Aorta (tissue), 5 donors: Measurements from ENCODE around the gene TSC22D4. TPM values are rescaled to one million over a fixed set of nuclear protein-coding genes. Genes with fewer than 3 reads are reported as not detected.
A peak's percentile ranks its signal among the peaks of the same experiment; 100 is the strongest.

Source experiments
- ATAC-seq: fragments of 200-7000 bp; cut with Tn5 transposase; one replicate; pipeline ENCODE4 v1.9.1; 2022; ENCODE audit warnings: moderate library complexity; ENCODE audit not compliant: low FRiP score
- DNase-seq, 2 donors: peaks; one replicate each; pipeline ENCODE4 v3.0.0-alpha.2; 2020
- H3K27ac ChIP-seq, 2 donors: one replicate each; pipeline ENCODE4 v1.5.1; 2013; ENCODE audit warnings: low read length in 2 of 2, mild to moderate bottlenecking in 2 of 2, moderate library complexity in 2 of 2, control low read depth in 1 of 2, inconsistent platforms in 1 of 2, low read depth in 1 of 2
- H3K27me3 ChIP-seq, 2 donors: one replicate each; pipeline ENCODE4 v1.6.1; 2013; ENCODE audit warnings: control low read depth in 1 of 2, low read length in 1 of 2, mild to moderate bottlenecking in 1 of 2, moderate library complexity in 1 of 2; ENCODE audit not compliant: insufficient read depth in 2 of 2, control insufficient read depth in 1 of 2
- H3K36me3 ChIP-seq, 2 donors: one replicate each; pipeline ENCODE4 v1.6.1; 2013; ENCODE audit warnings: control low read depth in 1 of 2, low read length in 1 of 2, mild to moderate bottlenecking in 1 of 2; ENCODE audit not compliant: insufficient read depth in 2 of 2, control insufficient read depth in 1 of 2
- H3K4me1 ChIP-seq, 2 donors: one replicate each; pipeline ENCODE4 v1.6.1; 2013; ENCODE audit warnings: low read length in 2 of 2, control low read depth in 1 of 2, mild to moderate bottlenecking in 1 of 2, moderate library complexity in 1 of 2; ENCODE audit not compliant: insufficient read depth in 2 of 2, control insufficient read depth in 1 of 2
- H3K4me3 ChIP-seq, 2 donors: one replicate each; pipeline ENCODE4 v1.5.1; 2013; ENCODE audit warnings: low read length in 2 of 2, control low read depth in 1 of 2, mild to moderate bottlenecking in 1 of 2
- H3K9me3 ChIP-seq: one replicate; pipeline ENCODE4 v1.6.1; 2013; ENCODE audit warnings: mild to moderate bottlenecking, low read length; ENCODE audit not compliant: control insufficient read depth
- WGBS, 2 donors: extraction: QIAGEN DNeasy Blood & Tissue Kit; methylation state at CpG; one replicate each; pipeline ENCODE4 v1.1.7; 2013; 5-methylcytosine and 5-hydroxymethylcytosine counted together
- intact Hi-C, 2 donors: fragments of 100-400 bp; cut with DNase I; formaldehyde crosslinking; loops; one replicate each; pipeline versions ENCODE4 v1.14.2 to v1.15.0; 2022
- polyA plus RNA-seq, 2 donors: library from polyadenylated mRNA; stranded (reverse); fragments of 200-250 nt; gene quantifications; one replicate each; pipeline ENCODE4 v1.2.3, GENCODE V29; 2013
- total RNA-seq, 2 donors: library from RNA; stranded (reverse); fragmentation: NEBNext Ultra II Directional; extraction: Animal tissue kit (Norgen Biotek cat#: 25700); gene quantifications; one replicate each; pipeline ENCODE4 v1.2.1, GENCODE V29; 2021
- donor health status: healthy with polysubstance abuse.
- donor health status: Bipolar disorder and iron deficiency.
- donor health status: DM: no; HTN: no; CAD: no.
- donor health status: DM: no; HTN: no; CAD: no.
- donor health status: DM: yes; HTN: yes; CAD: no.

TSC22D4 gene
- total and polyA plus RNA-seq, 4 donors, result 18.8 to 46.5 (median 33.3) TPM

- Histone ChIP-seq H3K36me3 (no peaks in the 10 kb centered on the region), H3K4me1 (no peaks in the 10 kb centered on the region)
Measured at GRCh38 chr7:100471021-100471420, 8.0 kb downstream of the TSC22D4 start.

GRCh38 chr7:100469227-100470044 lies 9.6 kb downstream of the TSC22D4 start:
- H3K27me3 ChIP-seq, result no peaks in the 10 kb centered on the region
- peak; percentile 91 for ATAC-seq
- no peaks in the 10 kb centered on the region for H3K4me1 ChIP-seq
- no peaks in the 10 kb centered on the region for H3K9me3 ChIP-seq
- H3K4me3 ChIP-seq, result no peak overlapping the region
- 30 to 37% methylated on average over 12 to 13 of the region's 13 CpGs for WGBS, 2 donors
- DNase-seq, result peak; percentile 91 to 97
- H3K36me3 ChIP-seq, result no peaks in the 10 kb centered on the region
- no peak overlapping the region for H3K27ac ChIP-seq
- intact Hi-C loops, result loop anchor here (1.0 to 10.0 kb wide), 5 partner anchors 14 to 385 kb away; partner anchors contain the start of genes GIGYF1 (in 2 of the 2), EPO (in 1 of the 2), NYAP1 (in 1 of the 2) and SLC12A9 (in 1 of the 2)

More at GRCh38 chr7:100471021-100471420, 8.0 kb downstream of the TSC22D4 start:
- H3K9me3 ChIP-seq, result no peaks in the 10 kb centered on the region
- no peak overlapping the region for H3K27ac ChIP-seq
- intact Hi-C loops, result loop anchor here in 1 of 2 donors (10.0 kb wide), 1 partner anchor 384 kb away; the partner anchor contains the start of gene SLC12A9
- no peak overlapping the region for H3K4me3 ChIP-seq
- no peaks in the 10 kb centered on the region for H3K27me3 ChIP-seq
- ATAC-seq (no peak), DNase-seq (no peak)
- WGBS, 2 donors, result 56 to 59% methylated on average over 4 of the region's 4 CpGs

- DNase-seq (no peak), ATAC-seq (no peak)
- no peak overlapping the region for H3K27ac ChIP-seq
- 46 to 51% methylated on average over 21 to 22 of the region's 22 CpGs for WGBS, 2 donors
- no peaks in the 10 kb centered on the region for H3K27me3 ChIP-seq
- no peaks in the 10 kb centered on the region for H3K9me3 ChIP-seq
- intact Hi-C loops, result loop anchor here (2.0 to 10.0 kb wide), 3 partner anchors 91 to 257 kb away; partner anchors contain the start of genes GIGYF1 (in 2 of the 2) and EPO (in 1 of the 2)
- no peak overlapping the region for H3K4me3 ChIP-seq
- H3K4me1 ChIP-seq, result no peaks in the 10 kb centered on the region
- no peaks in the 10 kb centered on the region for H3K36me3 ChIP-seq
Measured at GRCh38 chr7:100467638-100468373, 11.2 kb downstream of the TSC22D4 start.

GRCh38 chr7:100466653-100467605 lies 12.1 kb downstream of the TSC22D4 start:
- peak; percentile 1 for ATAC-seq
- Histone ChIP-seq H3K27ac (no peak overlapping the region), H3K9me3 (no peaks in the 10 kb centered on the region), H3K36me3 (no peaks in the 10 kb centered on the region), H3K4me3 (no peak overlapping the region), H3K4me1 (no peaks in the 10 kb centered on the region), H3K27me3 (no peaks in the 10 kb centered on the region)
- 69% methylated on average over 27 to 32 of the region's 32 CpGs for WGBS, 2 donors
- intact Hi-C loops, result loop anchor here (2.0 to 10.0 kb wide), 3 partner anchors 92 to 258 kb away; partner anchors contain the start of genes GIGYF1 (in 2 of the 2) and EPO (in 1 of the 2)
- DNase-seq, result peak in 1 of 2 donors; percentile 73

GRCh38 chr7:100465702-100466311 lies 13.2 kb downstream of the TSC22D4 start:
- Histone ChIP-seq H3K4me3 (no peak overlapping the region), H3K27ac (no peak overlapping the region), H3K27me3 (no peaks in the 10 kb centered on the region), H3K4me1 (no peaks in the 10 kb centered on the region), H3K9me3 (no peaks in the 10 kb centered on the region), H3K36me3 (no peaks in the 10 kb centered on the region)
- DNase-seq (peak; percentile 83 to 91), ATAC-seq (peak; percentile 87)
- 0 to 2% methylated on average over 10 to 17 of the region's 17 CpGs for WGBS, 2 donors
- intact Hi-C loops, result loop anchor here (2.0 to 10.0 kb wide), 3 partner anchors 93 to 259 kb away; partner anchors contain the start of genes GIGYF1 (in 2 of the 2) and EPO (in 1 of the 2)

GRCh38 chr7:100465299-100465698 lies 13.7 kb downstream of the TSC22D4 start:
- DNase-seq (no peak), ATAC-seq (no peak)
- WGBS, 2 donors, result 49 to 50% methylated on average over 8 of the region's 8 CpGs
- H3K27ac ChIP-seq, result no peak overlapping the region
- H3K27me3 ChIP-seq, result no peaks in the 10 kb centered on the region
- no peaks in the 10 kb centered on the region for H3K4me1 ChIP-seq
- H3K4me3 ChIP-seq, result no peak overlapping the region
- no peaks in the 10 kb centered on the region for H3K9me3 ChIP-seq
- no peaks in the 10 kb centered on the region for H3K36me3 ChIP-seq
- intact Hi-C loops, result loop anchor here (5.0 to 10.0 kb wide), 2 partner anchors 227 to 260 kb away; partner anchors contain the start of genes GIGYF1 (in 2 of the 2) and EPO (in 1 of the 2)

GRCh38 chr7:100464791-100465190 lies 14.2 kb downstream of the TSC22D4 start:
- WGBS, 2 donors, result 97 to 98% methylated on average over 2 of the region's 2 CpGs

More at GRCh38 chr7:100464791-100465190, 14.2 kb downstream of the TSC22D4 start:
- Histone ChIP-seq H3K9me3 (no peaks in the 10 kb centered on the region), H3K27me3 (no peaks in the 10 kb centered on the region), H3K4me1 (no peaks in the 10 kb centered on the region), H3K4me3 (no peak overlapping the region), H3K27ac (no peak overlapping the region), H3K36me3 (no peaks in the 10 kb centered on the region)
- DNase-seq, result no peak
- ATAC-seq, result no peak
- intact Hi-C loops, result loop anchor here (5.0 to 10.0 kb wide), 2 partner anchors 228 to 260 kb away; partner anchors contain the start of genes GIGYF1 (in 2 of the 2) and EPO (in 1 of the 2)
